ENCODE data around the gene CTBP2. TPM values are rescaled to one million over a fixed set of nuclear protein-coding genes. Genes with fewer than 3 reads are reported as not detected.

CTBP2 gene
- total and polyA plus RNA-seq, 4 donors, result 3.4 to 59.2 (median 5.5) TPM

DNA sequence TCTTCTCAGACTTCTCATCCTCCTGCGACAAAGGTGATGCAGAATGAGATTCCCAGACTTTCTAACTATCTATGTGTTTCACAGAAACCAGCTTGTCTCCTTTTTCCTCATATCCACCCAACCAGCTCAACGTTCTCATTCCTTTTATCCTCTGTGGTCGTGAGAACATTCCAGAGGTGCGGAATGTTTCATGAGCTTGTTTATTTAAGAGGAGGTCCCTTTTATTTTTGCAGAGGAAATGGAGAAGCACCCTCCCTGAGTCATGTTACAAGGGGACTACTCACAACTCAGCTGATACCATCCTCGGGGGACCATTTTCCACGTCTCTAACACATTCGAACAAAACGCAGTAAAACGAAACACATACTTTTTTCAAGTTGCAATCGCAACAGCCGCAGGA lies 125.2 kb downstream of the CTBP2 start:
- Histone ChIP-seq H3K36me3 (ENCODE audit: control insufficient read depth in 4 of 4, insufficient read depth in 3 of 4, low read depth in 1 of 4, low read length in 3 of 4) (no peaks in the 10 kb centered on the region), H3K27me3 (ENCODE audit: control insufficient read depth in 4 of 4, insufficient read depth in 4 of 4, low read length in 3 of 4) (no peaks in the 10 kb centered on the region), H3K27ac (ENCODE audit: low read depth in 1 of 2, low read length in 2 of 2) (no peak overlapping the region), H3K4me3 (ENCODE audit: low read depth in 1 of 3, low read length in 3 of 3) (no peak overlapping the region), H3K4me1 (ENCODE audit: control insufficient read depth in 4 of 4, insufficient read depth in 4 of 4, low read length in 3 of 4) (peaks cover 0 to 8% (median 0%) of the 10 kb centered on the region in 4 donors), H3K9me3 (ENCODE audit: control insufficient read depth in 4 of 4, low read length in 3 of 4) (no peaks in the 10 kb centered on the region), H3K9ac (ENCODE audit: low read depth in 1 of 2, low read length in 2 of 2) (no peak overlapping the region)
- 80% methylated on average over 11 of the region's 11 CpGs for WGBS
- TF ChIP-seq, protein P1, sequence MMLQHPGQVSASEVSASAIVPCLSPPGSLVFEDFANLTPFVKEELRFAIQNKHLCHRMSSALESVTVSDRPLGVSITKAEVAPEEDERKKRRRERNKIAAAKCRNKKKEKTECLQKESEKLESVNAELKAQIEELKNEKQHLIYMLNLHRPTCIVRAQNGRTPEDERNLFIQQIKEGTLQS (IDR thresholded peaks at IDR 0.05), result no peak
- TF ChIP-seq RXRA (IDR thresholded peaks at IDR 0.05) (no peak), TAF1 (conservative IDR thresholded peaks at IDR 0.05) (no peak), EGR1 (IDR thresholded peaks at IDR 0.05; ENCODE audit: low read depth in 2 of 2) (no peak), JUND (IDR thresholded peaks at IDR 0.05) (no peak), NR2F2 (IDR thresholded peaks at IDR 0.05) (no peak), RAD21 (IDR thresholded peaks at IDR 0.05) (no peak)
- TF ChIP-seq, protein P2, sequence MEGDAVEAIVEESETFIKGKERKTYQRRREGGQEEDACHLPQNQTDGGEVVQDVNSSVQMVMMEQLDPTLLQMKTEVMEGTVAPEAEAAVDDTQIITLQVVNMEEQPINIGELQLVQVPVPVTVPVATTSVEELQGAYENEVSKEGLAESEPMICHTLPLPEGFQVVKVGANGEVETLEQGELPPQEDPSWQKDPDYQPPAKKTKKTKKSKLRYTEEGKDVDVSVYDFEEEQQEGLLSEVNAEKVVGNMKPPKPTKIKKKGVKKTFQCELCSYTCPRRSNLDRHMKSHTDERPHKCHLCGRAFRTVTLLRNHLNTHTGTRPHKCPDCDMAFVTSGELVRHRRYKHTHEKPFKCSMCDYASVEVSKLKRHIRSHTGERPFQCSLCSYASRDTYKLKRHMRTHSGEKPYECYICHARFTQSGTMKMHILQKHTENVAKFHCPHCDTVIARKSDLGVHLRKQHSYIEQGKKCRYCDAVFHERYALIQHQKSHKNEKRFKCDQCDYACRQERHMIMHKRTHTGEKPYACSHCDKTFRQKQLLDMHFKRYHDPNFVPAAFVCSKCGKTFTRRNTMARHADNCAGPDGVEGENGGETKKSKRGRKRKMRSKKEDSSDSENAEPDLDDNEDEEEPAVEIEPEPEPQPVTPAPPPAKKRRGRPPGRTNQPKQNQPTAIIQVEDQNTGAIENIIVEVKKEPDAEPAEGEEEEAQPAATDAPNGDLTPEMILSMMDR (IDR thresholded peaks at IDR 0.05; ENCODE audit: low read depth, low read length, missing input control), result no peak
- TF ChIP-seq, protein P3, sequence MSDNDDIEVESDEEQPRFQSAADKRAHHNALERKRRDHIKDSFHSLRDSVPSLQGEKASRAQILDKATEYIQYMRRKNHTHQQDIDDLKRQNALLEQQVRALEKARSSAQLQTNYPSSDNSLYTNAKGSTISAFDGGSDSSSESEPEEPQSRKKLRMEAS (IDR thresholded peaks at IDR 0.05), result no peak
- TF ChIP-seq, protein P4, sequence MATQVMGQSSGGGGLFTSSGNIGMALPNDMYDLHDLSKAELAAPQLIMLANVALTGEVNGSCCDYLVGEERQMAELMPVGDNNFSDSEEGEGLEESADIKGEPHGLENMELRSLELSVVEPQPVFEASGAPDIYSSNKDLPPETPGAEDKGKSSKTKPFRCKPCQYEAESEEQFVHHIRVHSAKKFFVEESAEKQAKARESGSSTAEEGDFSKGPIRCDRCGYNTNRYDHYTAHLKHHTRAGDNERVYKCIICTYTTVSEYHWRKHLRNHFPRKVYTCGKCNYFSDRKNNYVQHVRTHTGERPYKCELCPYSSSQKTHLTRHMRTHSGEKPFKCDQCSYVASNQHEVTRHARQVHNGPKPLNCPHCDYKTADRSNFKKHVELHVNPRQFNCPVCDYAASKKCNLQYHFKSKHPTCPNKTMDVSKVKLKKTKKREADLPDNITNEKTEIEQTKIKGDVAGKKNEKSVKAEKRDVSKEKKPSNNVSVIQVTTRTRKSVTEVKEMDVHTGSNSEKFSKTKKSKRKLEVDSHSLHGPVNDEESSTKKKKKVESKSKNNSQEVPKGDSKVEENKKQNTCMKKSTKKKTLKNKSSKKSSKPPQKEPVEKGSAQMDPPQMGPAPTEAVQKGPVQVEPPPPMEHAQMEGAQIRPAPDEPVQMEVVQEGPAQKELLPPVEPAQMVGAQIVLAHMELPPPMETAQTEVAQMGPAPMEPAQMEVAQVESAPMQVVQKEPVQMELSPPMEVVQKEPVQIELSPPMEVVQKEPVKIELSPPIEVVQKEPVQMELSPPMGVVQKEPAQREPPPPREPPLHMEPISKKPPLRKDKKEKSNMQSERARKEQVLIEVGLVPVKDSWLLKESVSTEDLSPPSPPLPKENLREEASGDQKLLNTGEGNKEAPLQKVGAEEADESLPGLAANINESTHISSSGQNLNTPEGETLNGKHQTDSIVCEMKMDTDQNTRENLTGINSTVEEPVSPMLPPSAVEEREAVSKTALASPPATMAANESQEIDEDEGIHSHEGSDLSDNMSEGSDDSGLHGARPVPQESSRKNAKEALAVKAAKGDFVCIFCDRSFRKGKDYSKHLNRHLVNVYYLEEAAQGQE (IDR thresholded peaks at IDR 0.05), result no peak
- TF ChIP-seq, protein P5, sequence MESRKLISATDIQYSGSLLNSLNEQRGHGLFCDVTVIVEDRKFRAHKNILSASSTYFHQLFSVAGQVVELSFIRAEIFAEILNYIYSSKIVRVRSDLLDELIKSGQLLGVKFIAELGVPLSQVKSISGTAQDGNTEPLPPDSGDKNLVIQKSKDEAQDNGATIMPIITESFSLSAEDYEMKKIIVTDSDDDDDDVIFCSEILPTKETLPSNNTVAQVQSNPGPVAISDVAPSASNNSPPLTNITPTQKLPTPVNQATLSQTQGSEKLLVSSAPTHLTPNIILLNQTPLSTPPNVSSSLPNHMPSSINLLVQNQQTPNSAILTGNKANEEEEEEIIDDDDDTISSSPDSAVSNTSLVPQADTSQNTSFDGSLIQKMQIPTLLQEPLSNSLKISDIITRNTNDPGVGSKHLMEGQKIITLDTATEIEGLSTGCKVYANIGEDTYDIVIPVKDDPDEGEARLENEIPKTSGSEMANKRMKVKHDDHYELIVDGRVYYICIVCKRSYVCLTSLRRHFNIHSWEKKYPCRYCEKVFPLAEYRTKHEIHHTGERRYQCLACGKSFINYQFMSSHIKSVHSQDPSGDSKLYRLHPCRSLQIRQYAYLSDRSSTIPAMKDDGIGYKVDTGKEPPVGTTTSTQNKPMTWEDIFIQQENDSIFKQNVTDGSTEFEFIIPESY (IDR thresholded peaks at IDR 0.05), result no peak
- DNase-seq (ENCODE audit: low spot score), result no peak

DNA sequence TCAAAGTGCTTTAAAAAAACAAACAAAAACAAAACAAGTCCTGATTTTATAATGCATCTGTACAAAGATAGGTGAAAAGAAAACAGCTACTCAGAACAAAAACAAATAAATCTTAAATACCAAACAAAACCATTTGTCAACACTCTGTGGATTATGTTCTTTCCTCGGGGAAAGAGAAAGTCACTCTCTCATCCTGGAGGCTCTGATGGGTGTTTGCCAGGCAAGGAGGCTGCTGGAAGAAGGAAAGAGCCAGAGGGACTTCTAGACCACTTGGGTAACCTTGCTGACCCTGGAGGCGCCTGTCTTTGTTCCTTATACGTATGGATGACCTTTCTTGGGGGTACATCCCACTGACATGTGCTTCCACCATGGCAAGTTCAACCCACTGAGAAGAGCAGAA lies 125.7 kb downstream of the CTBP2 start:
- H3K4me1 ChIP-seq (ENCODE audit: control insufficient read depth in 4 of 4, insufficient read depth in 4 of 4, low read length in 3 of 4), result peaks cover 0 to 8% (median 0%) of the 10 kb centered on the region in 4 donors
- TF ChIP-seq YY1 (IDR thresholded peaks at IDR 0.05) (no peak), RAD21 (IDR thresholded peaks at IDR 0.05) (no peak), NR2F2 (IDR thresholded peaks at IDR 0.05) (no peak), FOXA1 (IDR thresholded peaks at IDR 0.05) (no peak), HNF4G (IDR thresholded peaks at IDR 0.05) (no peak), EGR1 (IDR thresholded peaks at IDR 0.05; ENCODE audit: low read depth in 2 of 2) (no peak), HNF4A (conservative IDR thresholded peaks at IDR 0.05) (no peak), TAF1 (conservative IDR thresholded peaks at IDR 0.05) (no peak), RXRA (IDR thresholded peaks at IDR 0.05) (no peak), FOXA2 (IDR thresholded peaks at IDR 0.05) (no peak), SP1 (IDR thresholded peaks at IDR 0.05) (no peak)
- TF ChIP-seq, protein P5 (IDR thresholded peaks at IDR 0.05), result no peak
- TF ChIP-seq, protein P1 (IDR thresholded peaks at IDR 0.05), result no peak
- TF ChIP-seq, protein P4 (IDR thresholded peaks at IDR 0.05), result no peak
- TF ChIP-seq, protein P3 (IDR thresholded peaks at IDR 0.05), result no peak

More for the DNA sequence above, 125.7 kb downstream of the CTBP2 start:
- 68% methylated on average over 3 of the region's 3 CpGs for WGBS
- DNase-seq (ENCODE audit: low spot score), result no peak
- H3K9me3 ChIP-seq (ENCODE audit: control insufficient read depth in 4 of 4, low read length in 3 of 4), result no peaks in the 10 kb centered on the region
- no peak overlapping the region for H3K27ac ChIP-seq (ENCODE audit: low read depth in 1 of 2, low read length in 2 of 2)
- no peaks in the 10 kb centered on the region for H3K36me3 ChIP-seq (ENCODE audit: control insufficient read depth in 4 of 4, insufficient read depth in 3 of 4, low read depth in 1 of 4, low read length in 3 of 4)
- no peak overlapping the region for H3K4me3 ChIP-seq (ENCODE audit: low read depth in 1 of 3, low read length in 3 of 3)
- no peak overlapping the region for H3K9ac ChIP-seq (ENCODE audit: low read depth in 1 of 2, low read length in 2 of 2)
- no peaks in the 10 kb centered on the region for H3K27me3 ChIP-seq (ENCODE audit: control insufficient read depth in 4 of 4, insufficient read depth in 4 of 4, low read length in 3 of 4)
